GM21717 (cell line): ENCODE data around the gene FAM83D.
A peak's percentile ranks its signal among the peaks of the same experiment; 100 is the strongest.

ENCODE experiments used
- ATAC-seq: cut with Tn5 transposase; IDR thresholded peaks from one replicate; pipeline ENCODE4 v1.9.1; 2021; ENCODE audit warnings: mild to moderate bottlenecking, moderate library complexity; ENCODE audit not compliant: unreplicated experiment

The FAM83D gene

GRCh38 chr20:38894091-38894847, 31.9 kb upstream of the FAM83D start:
- no peak for ATAC-seq

DNA sequence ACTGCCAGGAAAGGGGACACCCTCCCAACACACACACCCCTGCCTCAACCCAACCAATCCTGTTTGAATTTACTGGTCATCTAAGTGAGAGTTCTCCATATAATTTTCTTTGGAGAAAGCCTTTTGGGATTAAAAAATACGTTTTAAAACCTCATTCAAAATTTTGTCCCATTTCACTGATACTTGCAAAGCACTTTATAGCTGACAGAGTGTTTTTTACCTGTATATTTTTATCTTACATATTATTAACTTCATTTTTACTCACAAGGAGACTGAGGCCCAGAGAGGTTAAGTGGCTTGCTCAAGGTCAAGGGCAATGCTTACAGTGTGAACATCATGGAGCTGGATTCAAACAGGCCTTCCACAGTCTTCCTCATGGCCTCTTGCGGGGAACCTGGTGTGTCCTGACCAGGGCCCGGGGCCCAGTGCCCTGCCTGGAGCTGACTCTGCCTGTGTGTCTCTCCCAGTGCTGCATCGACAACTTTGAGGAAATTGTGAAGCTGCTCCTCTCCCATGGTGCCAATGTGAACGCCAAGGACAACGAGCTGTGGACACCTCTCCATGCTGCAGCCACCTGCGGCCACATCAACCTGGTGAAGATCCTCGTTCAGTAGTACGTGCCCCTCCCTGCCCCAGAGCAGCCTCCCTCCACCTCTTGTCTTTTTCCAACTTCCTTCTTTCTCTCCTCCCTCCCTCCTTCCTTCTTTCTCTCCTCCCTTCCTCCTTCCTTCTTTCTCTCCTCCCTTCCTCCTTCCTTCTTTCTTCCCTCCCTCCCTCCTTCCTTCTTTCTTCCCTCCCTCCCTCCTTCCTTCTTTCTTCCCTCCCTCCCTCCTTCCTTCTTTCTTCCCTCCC, 30.9 kb upstream of the FAM83D start:
- ATAC-seq: no peak

DNA sequence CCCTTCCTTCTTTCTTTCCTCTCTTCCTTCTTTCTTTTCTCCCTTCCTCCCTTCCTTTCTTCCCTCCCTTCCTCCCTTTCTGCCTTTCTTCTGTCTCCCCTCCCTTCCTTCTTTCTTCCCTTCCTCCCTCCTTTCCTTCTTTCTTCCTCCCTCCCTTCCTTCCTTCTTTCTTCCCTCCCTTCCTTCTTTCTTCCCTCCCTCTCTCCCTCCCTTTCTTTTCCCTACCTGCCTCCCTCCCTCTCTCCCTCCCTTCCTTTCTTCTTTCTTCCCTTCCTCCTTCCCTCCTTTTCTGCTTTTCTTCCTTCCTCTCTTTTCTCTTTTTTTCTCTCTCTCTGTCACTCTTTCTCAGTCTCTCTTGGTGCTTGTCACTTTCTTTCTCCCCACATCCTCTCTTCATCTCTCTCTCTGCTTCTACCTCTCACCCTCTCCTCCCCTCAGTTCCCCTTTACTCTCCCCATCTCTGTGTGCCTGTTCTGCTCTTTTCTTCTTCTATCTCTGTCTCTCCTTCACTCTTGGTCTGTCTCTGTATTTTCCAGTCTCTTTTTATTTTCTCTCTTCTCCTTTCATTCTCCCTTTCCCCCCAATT, 30.1 kb upstream of the FAM83D start:
- ATAC-seq: no peak

GRCh38 chr20:38897267-38897666, 28.9 kb upstream of the FAM83D start:
- ATAC-seq: no peak

GRCh38 chr20:38900606-38901005, 25.6 kb upstream of the FAM83D start:
- ATAC-seq: no peak

DNA sequence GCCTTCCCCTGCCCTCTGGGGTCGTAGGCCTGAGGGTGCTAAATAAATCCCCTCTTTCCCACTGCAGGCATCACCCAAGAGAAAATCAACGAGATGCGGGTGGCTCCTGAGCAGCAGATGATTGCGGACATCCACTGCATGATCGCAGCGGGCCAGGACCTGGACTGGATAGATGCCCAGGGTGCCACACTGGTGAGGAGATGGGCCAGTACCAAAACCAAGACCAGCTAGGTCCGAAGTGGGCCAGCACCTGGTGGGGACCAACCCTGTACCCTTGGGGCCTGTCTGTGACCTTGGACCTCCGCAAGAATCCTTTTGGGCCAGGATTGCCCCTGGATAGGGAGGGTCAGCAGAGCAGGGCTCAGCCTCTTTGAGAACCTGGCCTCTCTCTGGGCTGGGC, 23.6 kb upstream of the FAM83D start:
- no peak for ATAC-seq

DNA sequence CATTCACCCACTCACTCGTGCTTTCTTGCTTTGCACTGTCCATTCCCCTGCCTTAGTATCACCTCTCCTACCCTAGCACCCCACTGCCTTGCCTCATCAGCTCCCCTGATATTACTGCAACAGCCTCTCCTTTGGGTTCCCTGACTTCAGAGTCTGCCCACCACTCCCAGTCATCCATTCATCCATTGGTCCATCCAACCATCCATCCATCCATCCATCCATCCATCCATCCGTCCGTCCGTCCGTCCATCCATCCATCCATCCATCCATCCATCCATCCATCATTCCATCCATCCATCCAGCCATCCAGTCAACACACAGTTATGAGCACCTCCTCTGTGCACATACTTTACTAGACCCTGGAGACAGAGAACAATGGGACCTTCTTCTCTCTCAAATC, 22.9 kb upstream of the FAM83D start:
- ATAC-seq: no peak

GRCh38 chr20:38905375-38905774, 20.8 kb upstream of the FAM83D start:
- no peak for ATAC-seq

- no peak for ATAC-seq
These were observed 18.1 kb upstream of the FAM83D start for GRCh38 chr20:38907918-38908677.

GRCh38 chr20:38915355-38915754, 10.9 kb upstream of the FAM83D start:
- ATAC-seq: no peak

DNA sequence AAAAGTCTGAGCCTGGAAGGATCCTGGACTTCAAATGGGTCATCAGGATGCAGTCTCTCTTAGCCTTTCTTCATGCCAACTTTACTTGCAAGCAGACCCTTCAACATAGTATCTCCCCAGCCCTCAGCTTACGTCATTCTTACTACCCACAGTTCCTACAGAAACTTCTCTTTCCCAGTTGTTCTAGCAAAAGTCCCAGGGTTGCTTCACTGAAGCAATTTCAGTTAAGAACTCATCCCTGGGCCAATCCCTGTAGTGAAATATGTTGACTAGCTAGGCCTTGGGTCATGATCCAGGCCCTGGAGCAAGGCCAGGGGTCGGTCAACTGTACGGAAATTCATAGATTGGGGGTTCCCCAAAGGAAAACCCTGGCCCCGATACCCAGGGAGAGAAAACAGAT, 8.6 kb upstream of the FAM83D start:
- ATAC-seq: no peak

DNA sequence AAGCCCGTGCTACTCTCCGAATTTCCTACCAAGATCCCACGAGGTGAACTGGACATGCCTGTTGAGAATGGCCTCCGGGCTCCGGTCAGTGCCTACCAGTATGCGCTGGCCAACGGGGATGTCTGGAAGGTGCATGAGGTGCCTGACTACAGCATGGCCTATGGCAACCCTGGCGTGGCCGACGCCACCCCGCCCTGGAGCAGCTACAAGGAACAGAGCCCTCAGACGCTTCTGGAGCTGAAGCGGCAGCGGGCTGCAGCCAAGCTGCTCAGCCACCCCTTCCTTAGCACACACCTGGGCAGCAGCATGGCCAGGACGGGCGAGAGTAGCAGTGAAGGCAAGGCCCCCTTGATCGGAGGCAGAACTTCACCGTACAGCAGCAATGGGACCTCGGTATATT, 8.0 kb upstream of the FAM83D start:
- no peak for ATAC-seq

GRCh38 chr20:38919683-38920082, 6.5 kb upstream of the FAM83D start:
- no peak for ATAC-seq

- no peak for ATAC-seq
These were observed 5.8 kb upstream of the FAM83D start for GRCh38 chr20:38920411-38920810.

- no peak for ATAC-seq
These were observed 5.4 kb upstream of the FAM83D start for GRCh38 chr20:38920851-38921250.

DNA sequence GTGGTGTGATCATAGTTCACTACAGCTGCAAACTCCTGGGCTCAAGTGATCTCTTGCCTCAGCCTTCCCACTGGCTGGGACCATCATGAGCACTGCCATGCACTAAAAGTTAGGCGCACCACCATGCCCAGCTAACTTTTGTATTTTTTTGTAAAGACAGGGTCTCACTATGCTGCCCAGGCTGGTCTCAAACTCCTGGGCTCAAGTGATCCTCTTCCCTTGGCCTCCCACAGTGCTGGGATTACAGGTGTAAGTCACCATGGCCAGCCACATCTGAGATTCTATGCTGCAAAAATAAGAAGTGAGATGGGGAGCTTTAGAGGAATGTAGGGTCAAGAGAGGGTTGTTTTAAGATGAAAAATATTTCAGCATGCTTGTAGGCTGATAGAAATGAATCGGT, 1.5 kb upstream of the FAM83D start:
- ATAC-seq: no peak

- ATAC-seq: peak; percentile 9
These were observed 858 bp downstream of the FAM83D start for GRCh38 chr20:38926934-38927616.

DNA sequence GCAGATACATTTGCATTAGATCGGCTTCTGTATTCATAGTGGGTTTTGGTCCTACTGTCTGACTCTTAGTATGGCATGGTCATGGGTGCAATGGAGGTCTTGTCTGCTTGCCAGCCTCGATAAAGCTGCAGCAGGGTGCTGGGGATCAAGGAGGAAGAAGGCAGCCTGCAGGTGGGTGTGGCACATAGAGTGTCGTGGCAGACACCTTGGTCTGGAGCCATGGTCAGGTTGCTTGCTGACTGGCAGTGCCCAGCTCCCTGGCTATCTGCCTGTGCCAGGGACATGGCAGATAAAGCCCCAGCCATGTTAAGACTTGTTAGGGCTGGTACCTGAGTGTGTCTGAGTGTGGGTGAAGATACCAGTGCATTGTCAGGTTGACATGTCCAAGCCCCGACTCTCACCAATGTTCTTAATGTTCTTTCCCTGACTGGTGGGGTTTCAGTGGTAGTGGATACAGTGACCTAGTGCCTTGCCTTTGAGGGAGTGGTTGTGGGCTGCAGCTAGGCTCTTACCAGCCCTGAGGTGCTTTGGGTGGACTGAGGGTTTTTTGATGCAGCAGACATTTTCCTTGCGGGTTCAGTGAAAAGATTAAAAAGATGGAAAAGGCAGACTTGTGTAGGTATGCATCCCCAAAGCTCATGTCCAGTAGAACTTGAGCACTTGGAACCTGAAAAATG, 1.8 kb downstream of the FAM83D start:
- no peak for ATAC-seq

DNA sequence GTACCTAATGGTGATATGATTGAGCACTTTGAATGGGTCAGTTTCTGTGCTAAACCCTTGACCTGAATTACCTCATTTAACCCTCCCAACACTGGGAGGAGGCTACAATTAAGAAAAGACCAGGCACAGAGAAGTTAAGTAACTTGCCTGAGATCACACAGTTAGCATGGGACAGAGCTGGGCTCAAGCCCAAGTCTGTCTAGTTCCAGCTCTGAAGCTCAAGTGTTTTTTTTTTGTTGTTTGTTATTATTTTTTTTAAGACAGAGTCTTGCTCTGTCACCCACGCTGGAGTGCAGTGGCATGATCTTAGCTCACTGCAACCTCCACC, 4.0 kb downstream of the FAM83D start:
- no peak for ATAC-seq

- ATAC-seq: no peak
These were observed 5.8 kb downstream of the FAM83D start for GRCh38 chr20:38931984-38932383.
